PC-3 (cell line): Measurements from ENCODE around the gene DGKD.

Experiments used
- CTCF ChIP-seq: fragments of 300-600 bp; sonication (generic); conservative IDR thresholded peaks from 2 replicates; pipeline ENCODE4 v1.5.1; 2017; ENCODE audit warnings: antibody characterized with exemption, low read depth, mild to moderate bottlenecking, low read length
- EZH2 ChIP-seq: fragments of 300-600 bp; sonication (generic); IDR thresholded peaks from one replicate; pipeline ENCODE4 v1.6.1; 2017; ENCODE audit warnings: antibody characterized with exemption, mild to moderate bottlenecking, low read length; ENCODE audit not compliant: unreplicated experiment

DNA sequence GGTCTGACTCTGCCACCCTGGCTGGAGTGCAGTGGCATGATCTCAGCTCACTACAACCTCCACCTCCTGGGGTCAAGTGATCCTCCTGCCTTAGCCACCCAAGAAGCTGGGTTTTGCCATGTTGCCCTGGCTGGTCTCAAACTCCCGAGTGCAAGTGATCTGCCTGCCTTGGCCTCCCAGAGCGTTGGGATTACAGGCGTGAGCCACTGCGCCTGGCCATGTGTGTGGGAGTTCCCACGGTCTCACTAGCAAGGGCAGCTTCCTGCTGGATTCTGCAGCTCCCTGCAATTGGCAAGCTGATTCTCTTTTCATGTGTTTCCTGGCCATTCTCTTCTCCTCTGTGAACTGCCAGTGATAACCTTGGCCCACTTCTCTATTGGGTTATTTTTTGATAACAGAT is 128.3 kb downstream of the DGKD start:
- TF ChIP-seq CTCF (no peak), EZH2 (no peak)
